ENCODE data around the gene ANXA3. TPM values are rescaled to one million over a fixed set of nuclear protein-coding genes. Genes with fewer than 3 reads are reported as not detected.

ANXA3 gene
- total RNA-seq, 6 donors from 2014 or later, result 113 to 484 (median 269) TPM

GRCh38 chr4:78519962-78520361 is 31.6 kb upstream of the ANXA3 start:
- Histone ChIP-seq H3K4me3 (no peak overlapping the region), H3K27me3 (no peaks in the 10 kb centered on the region), H3K9me3 (no peaks in the 10 kb centered on the region), H3K27ac (no peak overlapping the region), H3K36me3 (no peaks in the 10 kb centered on the region), H3K4me1 (peaks cover 0 to 11% (median 5%) of the 10 kb centered on the region in 4 donors)
- ATAC-seq (ENCODE audit: low FRiP score in 2 of 2), result no peak
- WGBS, 2 donors, result 75 to 85% methylated on average over 3 of the region's 3 CpGs
- TF ChIP-seq CTCF (IDR thresholded peaks at IDR 0.05) (no peak), POLR2AphosphoS5 (IDR thresholded peaks at IDR 0.05) (no peak), POLR2A (IDR thresholded peaks at IDR 0.05) (no peak), EP300 (IDR thresholded peaks at IDR 0.05) (no peak)
- DNase-seq, result no peak

- TF ChIP-seq CTCF (IDR thresholded peaks at IDR 0.05) (no peak), POLR2A (IDR thresholded peaks at IDR 0.05) (no peak), EP300 (IDR thresholded peaks at IDR 0.05) (no peak), POLR2AphosphoS5 (IDR thresholded peaks at IDR 0.05) (no peak)
- no peak for ATAC-seq (ENCODE audit: low FRiP score in 2 of 2)
- no peak overlapping the region for H3K27ac ChIP-seq
- no peak for DNase-seq
- H3K36me3 ChIP-seq, result no peaks in the 10 kb centered on the region
- no peaks in the 10 kb centered on the region for H3K9me3 ChIP-seq
- H3K4me1 ChIP-seq, result peaks cover 0 to 11% (median 5%) of the 10 kb centered on the region in 4 donors
- 59 to 64% methylated on average over 3 of the region's 3 CpGs for WGBS, 2 donors
- no peaks in the 10 kb centered on the region for H3K27me3 ChIP-seq
- H3K4me3 ChIP-seq, result no peak overlapping the region
These were observed 30.8 kb upstream of the ANXA3 start for GRCh38 chr4:78520808-78521226.

GRCh38 chr4:78524009-78524408 is 27.6 kb upstream of the ANXA3 start:
- H3K27me3 ChIP-seq, result no peaks in the 10 kb centered on the region
- DNase-seq (no peak), ATAC-seq (ENCODE audit: low FRiP score in 2 of 2) (no peak)
- H3K9me3 ChIP-seq, result no peaks in the 10 kb centered on the region
- 0 to 56% methylated on average over 1 of the region's 1 CpG for WGBS, 2 donors
- no peaks in the 10 kb centered on the region for H3K36me3 ChIP-seq
- H3K4me3 ChIP-seq, result no peak overlapping the region
- peaks cover 0 to 7% (median 2%) of the 10 kb centered on the region in 4 donors for H3K4me1 ChIP-seq
- TF ChIP-seq POLR2AphosphoS5 (IDR thresholded peaks at IDR 0.05) (no peak), POLR2A (IDR thresholded peaks at IDR 0.05) (no peak), CTCF (IDR thresholded peaks at IDR 0.05) (no peak), EP300 (IDR thresholded peaks at IDR 0.05) (no peak)
- H3K27ac ChIP-seq, result no peak overlapping the region

- H3K4me1 ChIP-seq, result no peaks in the 10 kb centered on the region
- ATAC-seq (ENCODE audit: low FRiP score in 2 of 2) (no peak), DNase-seq (no peak)
- 74 to 86% methylated on average over 3 of the region's 3 CpGs for WGBS, 2 donors
- H3K4me3 ChIP-seq, result no peak overlapping the region
- no peak overlapping the region for H3K27ac ChIP-seq
- TF ChIP-seq EP300 (IDR thresholded peaks at IDR 0.05) (no peak), CTCF (IDR thresholded peaks at IDR 0.05) (no peak), POLR2AphosphoS5 (IDR thresholded peaks at IDR 0.05) (no peak), POLR2A (IDR thresholded peaks at IDR 0.05) (no peak)
- no peaks in the 10 kb centered on the region for H3K27me3 ChIP-seq
- no peaks in the 10 kb centered on the region for H3K9me3 ChIP-seq
- no peaks in the 10 kb centered on the region for H3K36me3 ChIP-seq
These were observed 26.0 kb upstream of the ANXA3 start for GRCh38 chr4:78525559-78525958.

- TF ChIP-seq EP300 (IDR thresholded peaks at IDR 0.05), result no peak
- no peak for TF ChIP-seq POLR2AphosphoS5 (IDR thresholded peaks at IDR 0.05)
- TF ChIP-seq CTCF (IDR thresholded peaks at IDR 0.05), result no peak
- Histone ChIP-seq H3K27ac (no peak overlapping the region), H3K36me3 (no peaks in the 10 kb centered on the region), H3K4me1 (no peaks in the 10 kb centered on the region), H3K9me3 (no peaks in the 10 kb centered on the region), H3K27me3 (no peaks in the 10 kb centered on the region), H3K4me3 (no peak overlapping the region)
- DNase-seq (no peak), ATAC-seq (ENCODE audit: low FRiP score in 2 of 2) (no peak)
- WGBS, 2 donors, result 87 to 97% methylated on average over 1 of the region's 1 CpG
These were observed 24.5 kb upstream of the ANXA3 start for GRCh38 chr4:78527103-78527502.
